Sigmoid colon (tissue), 4 donors: Measurements from ENCODE around the gene TNNT1.

Experiments
- CTCF ChIP-seq, 4 experiments: fragments of 450-650 bp in 3 of 4; fragments of 200-600 bp in 1 of 4; IDR thresholded peaks; one replicate each; pipeline ENCODE4 v1.5.1; 2016 to 2019; ENCODE audit warnings: antibody characterized with exemption in 4 of 4, mild to moderate bottlenecking in 3 of 4, moderate library complexity in 2 of 4
- POLR2A ChIP-seq, 2 donors: fragments of 450-650 bp; IDR thresholded peaks; one replicate each; pipeline ENCODE4 v1.6.1; 2016; ENCODE audit warnings: antibody characterized with exemption in 2 of 2, mild to moderate bottlenecking in 2 of 2, moderate library complexity in 2 of 2
- POLR2AphosphoS5 ChIP-seq, 4 donors: sonication (generic); formaldehyde crosslinking; IDR thresholded peaks; one replicate each; pipeline ENCODE4 v1.6.1; 2017; ENCODE audit warnings: antibody characterized with exemption in 4 of 4

GRCh38 chr19:55117663-55118391, 31.2 kb downstream of the TNNT1 start:
- no peak for TF ChIP-seq CTCF (IDR thresholded peaks at IDR 0.05)
- TF ChIP-seq POLR2AphosphoS5 (IDR thresholded peaks at IDR 0.05): peak; percentile 12 to 92 (median 56)
- no peak for TF ChIP-seq POLR2A (IDR thresholded peaks at IDR 0.05)
